ENCODE data around the gene PPP2R5A.
"Not testable (repeated sequence)": the region's sequence is repeated elsewhere in the genome, so short reads cannot be mapped to it uniquely, and the experiment has no call there.

Gene PPP2R5A

DNA sequence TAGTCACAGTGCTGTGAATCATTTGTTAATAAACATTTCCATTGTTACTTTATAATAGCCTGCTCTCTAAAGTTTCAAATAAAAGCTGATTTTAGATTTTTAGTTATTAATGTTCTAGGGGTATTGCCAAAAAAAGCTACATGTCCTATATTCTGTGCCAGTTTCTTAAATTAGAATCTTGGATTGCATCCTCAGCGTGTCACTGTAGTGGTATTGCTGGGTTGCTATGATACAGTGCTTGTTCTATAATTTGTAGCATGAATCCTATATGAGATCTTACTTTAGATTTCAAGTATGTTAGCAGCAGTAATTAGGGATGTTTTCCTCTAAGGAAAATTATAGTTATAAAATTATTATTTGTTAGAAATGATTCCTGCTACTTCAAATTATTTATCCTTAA, 16.4 kb downstream of the PPP2R5A start:
- no peak for DNase-seq (ENCODE audit: low read depth)

GRCh38 chr1:212302745-212303383, 17.7 kb downstream of the PPP2R5A start:
- no peak for DNase-seq (ENCODE audit: low read depth)

GRCh38 chr1:212305342-212305741, 20.1 kb downstream of the PPP2R5A start:
- no peak for DNase-seq (ENCODE audit: low read depth)

DNA sequence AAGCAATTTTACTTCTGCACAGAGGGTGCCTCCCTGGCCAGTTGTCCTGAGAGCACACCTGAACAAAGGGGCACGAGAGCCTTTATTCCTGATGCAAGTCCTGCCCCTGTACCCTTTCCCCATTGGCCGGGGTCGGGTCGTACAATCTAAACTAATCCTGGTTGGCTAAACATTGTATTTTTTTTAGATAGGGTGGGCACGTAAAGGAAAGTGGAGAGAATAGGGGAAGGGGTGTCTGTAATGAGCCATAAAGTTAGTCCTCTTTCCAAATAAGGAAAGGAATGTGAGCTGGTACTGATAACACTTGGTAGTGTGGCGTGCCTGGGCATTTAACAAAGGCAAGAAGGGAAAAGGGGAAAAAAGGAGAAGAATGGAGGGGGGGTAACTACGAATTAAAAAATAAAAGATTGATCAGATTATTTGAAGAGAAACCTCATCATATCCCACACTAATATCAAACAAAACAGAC, 20.8 kb downstream of the PPP2R5A start:
- DNase-seq (ENCODE audit: low read depth): not testable (repeated sequence)

DNA sequence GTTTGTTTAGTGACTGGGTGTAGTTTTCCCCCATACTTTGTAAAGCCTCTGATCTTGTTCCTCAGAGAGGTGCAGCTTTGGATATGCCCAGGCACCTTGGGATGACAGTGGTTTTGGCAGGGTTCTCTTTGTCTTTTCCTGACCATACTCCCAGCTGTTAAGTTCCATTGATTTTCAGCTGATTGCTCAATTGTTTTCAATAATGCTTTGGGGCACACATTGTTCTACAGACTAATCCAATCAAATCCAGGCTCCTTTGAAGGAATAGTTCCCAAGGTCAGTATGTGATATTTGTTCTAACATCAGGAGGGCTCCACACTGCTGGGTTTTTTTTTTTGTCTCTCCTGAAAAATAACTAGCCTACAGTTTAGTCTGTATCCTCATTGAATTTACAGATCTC, 24.8 kb downstream of the PPP2R5A start:
- no peak for DNase-seq (ENCODE audit: low read depth)

DNA sequence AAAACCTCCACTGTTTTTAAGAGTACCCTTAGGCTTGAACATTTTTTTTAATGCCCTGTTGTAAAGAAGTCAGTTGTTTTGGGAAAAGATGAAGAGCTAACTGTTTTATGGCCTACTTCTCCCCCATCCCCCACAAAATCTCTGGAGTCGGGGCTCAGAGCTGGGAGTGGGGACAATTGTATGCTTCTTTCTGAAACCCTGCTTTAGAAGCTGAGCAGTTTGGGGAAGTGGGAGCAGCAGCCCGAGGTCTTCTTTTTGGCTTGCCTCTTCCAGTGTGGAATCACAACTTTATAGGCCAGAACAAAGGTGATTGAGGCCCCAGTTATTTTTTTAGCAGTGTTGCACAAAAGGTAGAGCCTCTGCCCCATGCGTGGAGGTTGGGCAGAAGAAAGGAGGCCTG, 25.2 kb downstream of the PPP2R5A start:
- no peak for DNase-seq (ENCODE audit: low read depth)

DNA sequence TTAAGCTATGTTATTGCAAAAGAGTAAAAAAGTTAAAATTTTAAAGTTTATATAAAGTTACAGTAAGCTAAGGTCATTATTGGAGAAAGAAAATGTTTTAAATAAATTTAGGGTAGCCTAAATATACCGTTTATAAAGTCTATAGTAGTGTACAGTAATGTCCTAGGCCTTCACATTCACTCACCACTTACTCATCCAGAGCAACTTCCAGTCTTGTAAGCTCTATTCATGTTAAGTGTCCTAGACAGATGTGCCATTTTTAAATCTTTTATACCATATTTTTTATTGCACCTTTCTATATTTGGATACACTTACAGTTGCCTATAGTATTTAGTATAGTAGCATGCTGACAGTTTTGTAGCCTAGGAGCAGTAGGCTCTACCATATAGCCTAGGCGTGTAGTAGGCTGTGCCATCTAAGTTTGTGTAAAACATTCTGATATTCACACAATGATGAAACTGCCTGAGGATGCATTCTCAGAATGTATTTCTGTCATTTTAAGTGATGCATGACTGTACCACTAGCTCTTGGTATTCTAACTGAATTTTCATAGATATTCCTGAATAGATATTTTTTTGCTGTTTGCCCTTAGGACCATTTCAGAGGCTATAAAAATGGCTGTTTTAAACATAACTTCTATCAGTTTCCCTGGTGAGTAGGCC, 26.8 kb downstream of the PPP2R5A start:
- DNase-seq (ENCODE audit: low read depth): no peak

DNA sequence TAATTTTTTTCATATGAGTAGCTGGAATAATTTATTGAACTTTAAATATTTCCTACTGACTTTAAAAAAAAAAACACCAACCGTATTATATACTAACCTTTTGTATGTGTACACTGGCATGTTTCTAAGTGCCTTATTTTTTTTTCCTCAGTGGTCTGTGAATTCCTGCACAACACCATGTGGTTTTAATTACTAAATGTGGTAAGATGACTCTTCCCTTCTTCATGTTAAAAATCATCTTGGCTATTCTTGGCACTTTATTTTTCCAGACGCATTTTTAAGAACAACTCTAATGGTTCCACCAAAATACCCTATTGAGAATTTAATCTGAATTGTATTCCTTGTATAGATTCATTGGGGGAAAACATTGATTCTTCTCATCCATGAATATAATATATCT, 28.4 kb downstream of the PPP2R5A start:
- DNase-seq (ENCODE audit: low read depth): peak; percentile 63

GRCh38 chr1:212315184-212315583, 30.0 kb downstream of the PPP2R5A start:
- DNase-seq (ENCODE audit: low read depth): no peak

GRCh38 chr1:212315907-212316306, 30.7 kb downstream of the PPP2R5A start:
- DNase-seq (ENCODE audit: low read depth): no peak

DNA sequence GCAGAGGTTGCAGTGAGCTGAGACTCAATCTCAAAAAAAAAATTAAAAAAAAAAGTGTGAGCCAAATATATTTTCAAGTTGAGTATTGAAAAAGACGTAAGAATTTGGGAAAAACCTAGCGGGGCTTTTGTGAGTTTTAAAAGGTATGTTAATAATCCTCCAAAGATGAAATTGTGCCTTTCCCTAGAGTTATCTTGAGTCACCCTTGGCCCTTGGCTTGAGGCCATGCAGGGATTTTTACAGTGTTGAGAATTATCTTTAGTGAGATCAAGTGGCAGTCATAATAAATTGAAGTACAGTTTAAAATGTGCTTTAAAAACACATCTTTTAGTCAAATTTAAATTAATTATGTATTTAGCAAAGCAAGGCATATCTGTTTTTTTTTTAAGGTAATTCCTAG, 32.7 kb downstream of the PPP2R5A start:
- no peak for DNase-seq (ENCODE audit: low read depth)

DNA sequence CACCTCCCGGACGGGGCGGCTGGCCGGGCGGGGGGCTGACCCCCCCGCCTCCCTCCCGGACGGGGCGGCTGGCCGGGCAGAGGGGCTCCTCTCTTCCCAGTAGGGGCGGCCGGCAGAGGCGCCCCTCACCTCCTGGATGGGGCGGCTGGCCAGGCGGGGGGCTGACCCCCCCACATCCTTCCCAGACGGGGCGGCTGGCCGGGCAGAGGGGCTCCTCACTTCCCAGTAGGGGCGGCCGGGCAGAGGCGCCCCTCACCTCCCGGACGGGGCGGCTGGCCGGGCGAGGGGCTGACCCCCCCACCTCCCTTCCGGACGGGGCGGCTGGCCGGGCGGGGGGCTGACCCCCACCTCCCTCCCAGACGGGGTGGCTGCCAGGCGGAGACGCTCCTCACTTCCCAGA, 35.8 kb downstream of the PPP2R5A start:
- not testable (repeated sequence) for DNase-seq (ENCODE audit: low read depth)

DNA sequence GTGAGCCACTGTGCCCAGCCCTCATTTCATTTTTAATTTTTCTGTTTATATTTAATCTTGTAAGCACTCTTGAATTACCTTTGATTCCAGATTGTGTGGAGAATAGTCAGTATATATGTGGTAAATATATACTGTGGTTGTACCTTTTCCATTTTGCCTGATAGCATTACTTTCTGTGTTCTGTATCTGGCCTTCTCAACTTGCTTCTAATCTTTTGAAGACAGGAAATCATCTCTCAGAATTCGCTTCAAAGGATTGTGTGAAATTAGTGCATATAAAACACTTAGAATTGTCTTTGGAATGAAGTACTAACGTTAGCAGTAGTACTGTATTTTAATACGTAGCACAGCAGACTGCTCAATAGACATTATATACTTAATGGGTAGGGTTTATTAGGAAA, 37.9 kb downstream of the PPP2R5A start:
- DNase-seq (ENCODE audit: low read depth): no peak

- no peak for DNase-seq (ENCODE audit: low read depth)
These were observed 41.3 kb downstream of the PPP2R5A start for GRCh38 chr1:212326541-212326940.

DNA sequence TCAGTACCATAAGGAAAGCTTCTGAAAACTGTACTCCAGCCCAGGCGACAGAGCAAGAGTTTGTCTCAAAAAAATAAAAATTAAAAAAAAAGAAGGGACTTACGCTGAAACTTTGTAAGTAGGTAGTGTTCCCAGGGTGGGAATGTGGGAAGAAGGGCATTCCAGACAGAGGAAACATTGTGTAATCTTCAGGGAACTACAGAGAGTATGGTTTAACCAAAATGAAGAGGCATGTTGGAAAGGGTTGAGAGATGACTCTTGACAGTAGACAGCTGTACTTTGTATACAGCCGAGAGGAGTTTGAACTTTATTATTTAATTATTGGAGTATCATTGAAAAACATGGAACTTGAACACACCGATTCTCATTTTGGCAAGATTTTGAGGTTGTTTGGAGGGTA, 43.0 kb downstream of the PPP2R5A start:
- DNase-seq (ENCODE audit: low read depth): no peak

- no peak for DNase-seq (ENCODE audit: low read depth)
These were observed 43.9 kb downstream of the PPP2R5A start for GRCh38 chr1:212329105-212329504.

DNA sequence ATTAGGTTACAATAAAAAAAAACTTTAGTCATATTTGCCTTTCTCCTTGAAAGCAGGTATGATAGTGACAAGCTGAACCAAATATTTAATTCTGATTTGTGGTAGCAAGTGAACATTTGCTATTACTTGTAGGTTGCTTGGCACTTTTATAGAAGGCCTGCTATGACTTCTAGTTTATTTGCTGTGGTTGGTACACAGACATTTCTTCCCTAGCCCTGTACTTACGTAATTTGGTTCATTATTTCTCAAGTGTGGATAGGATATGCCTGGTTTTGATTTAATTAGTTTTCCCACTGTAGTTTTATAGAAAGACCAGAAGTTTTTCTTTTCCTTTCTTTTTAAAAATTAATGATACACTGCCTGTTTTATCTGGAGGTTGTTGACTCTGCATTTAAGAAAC, 55.9 kb downstream of the PPP2R5A start:
- DNase-seq (ENCODE audit: low read depth): no peak

DNA sequence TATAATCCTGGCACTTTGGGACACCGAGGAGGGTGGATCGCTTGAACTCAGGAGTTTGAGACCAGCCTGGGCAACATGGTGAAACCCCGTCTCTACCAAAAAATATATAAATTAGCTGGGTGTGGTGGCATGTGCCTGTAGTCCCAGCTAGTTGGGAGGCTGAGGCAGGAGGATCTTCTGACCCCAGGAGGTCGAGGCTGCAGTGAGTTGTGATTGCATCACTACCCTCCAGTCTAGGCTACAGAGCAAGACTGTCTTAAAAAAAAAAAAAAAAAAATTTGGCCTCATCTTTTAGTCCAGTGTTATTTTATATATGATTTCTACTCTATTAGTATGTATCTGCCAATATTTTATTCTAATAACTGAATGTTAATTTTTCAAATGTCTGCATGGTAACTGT, 59.7 kb downstream of the PPP2R5A start:
- no peak for DNase-seq (ENCODE audit: low read depth)

DNA sequence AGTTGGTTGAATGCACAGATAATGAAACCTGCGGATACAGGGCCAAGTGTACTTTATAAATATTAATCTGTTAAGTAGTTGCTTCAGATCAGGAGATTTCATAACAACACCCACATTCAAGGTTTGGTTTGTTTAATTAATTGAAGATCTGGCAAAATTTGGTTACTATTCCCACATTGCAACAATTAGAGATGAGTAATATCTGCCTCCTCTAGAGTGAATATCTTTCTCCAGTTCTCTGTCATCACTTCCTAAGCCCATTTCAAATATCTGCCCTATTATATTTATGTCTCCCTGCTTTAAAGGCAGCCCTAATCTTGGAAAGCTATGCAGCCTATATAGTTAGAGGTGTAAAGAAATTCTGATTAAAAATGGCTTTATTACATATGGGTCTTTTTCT, 61.4 kb downstream of the PPP2R5A start:
- DNase-seq (ENCODE audit: low read depth): no peak

- DNase-seq (ENCODE audit: low read depth): no peak
These were observed 66.6 kb downstream of the PPP2R5A start for GRCh38 chr1:212351588-212352362.

GRCh38 chr1:212353181-212353580, 68.0 kb downstream of the PPP2R5A start:
- no peak for DNase-seq (ENCODE audit: low read depth)

- no peak for DNase-seq (ENCODE audit: low read depth)
These were observed 69.3 kb downstream of the PPP2R5A start for GRCh38 chr1:212354464-212354863.
